ENCODE data around the gene STK16. TPM values are rescaled to one million over a fixed set of nuclear protein-coding genes. Genes with fewer than 3 reads are reported as not detected.

STK16 gene
- total and polyA plus RNA-seq, 2 of the 13 experiments (the other 11 are each of a cell fraction or from before 2014, with no cell fraction given): 28.0 to 50.9 TPM

- TF ChIP-seq PRMT3 (CRISPR knock-in tag; IDR thresholded peaks at IDR 0.05; ENCODE audit: borderline replicate concordance, low read depth): 0 out of 2 replicates have a peak, but pooled peaks have one; percentile 14
- TF ChIP-seq DPF2 (CRISPR knock-in tag; IDR thresholded peaks at IDR 0.05; ENCODE audit: borderline replicate concordance, low read depth): no peak
- no peak for TF ChIP-seq RBAK (CRISPR knock-in tag; IDR thresholded peaks at IDR 0.05)
- TF ChIP-seq SAFB2 (CRISPR knock-in tag; IDR thresholded peaks at IDR 0.05; ENCODE audit: borderline replicate concordance, low read depth): no peak
- no peak; the same call in 1 of the 2 replicates for TF ChIP-seq CAMTA2 (CRISPR knock-in tag; IDR thresholded peaks at IDR 0.05; ENCODE audit: borderline replicate concordance)
- TF ChIP-seq SNAPC2 (CRISPR knock-in tag; IDR thresholded peaks at IDR 0.05): no peak; the same call in 1 of the 2 replicates
- no peak for TF ChIP-seq SP1 (IDR thresholded peaks at IDR 0.05)
- TF ChIP-seq SP1 (CRISPR knock-in tag; IDR thresholded peaks at IDR 0.05): no peak
- TF ChIP-seq, protein P1, sequence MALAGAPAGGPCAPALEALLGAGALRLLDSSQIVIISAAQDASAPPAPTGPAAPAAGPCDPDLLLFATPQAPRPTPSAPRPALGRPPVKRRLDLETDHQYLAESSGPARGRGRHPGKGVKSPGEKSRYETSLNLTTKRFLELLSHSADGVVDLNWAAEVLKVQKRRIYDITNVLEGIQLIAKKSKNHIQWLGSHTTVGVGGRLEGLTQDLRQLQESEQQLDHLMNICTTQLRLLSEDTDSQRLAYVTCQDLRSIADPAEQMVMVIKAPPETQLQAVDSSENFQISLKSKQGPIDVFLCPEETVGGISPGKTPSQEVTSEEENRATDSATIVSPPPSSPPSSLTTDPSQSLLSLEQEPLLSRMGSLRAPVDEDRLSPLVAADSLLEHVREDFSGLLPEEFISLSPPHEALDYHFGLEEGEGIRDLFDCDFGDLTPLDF (CRISPR knock-in tag; IDR thresholded peaks at IDR 0.05): no peak
- TF ChIP-seq TARDBP (CRISPR knock-in tag; IDR thresholded peaks at IDR 0.05): no peak
- no peak for TF ChIP-seq AHR (CRISPR knock-in tag; IDR thresholded peaks at IDR 0.05)
- TF ChIP-seq IRF2 (CRISPR knock-in tag; IDR thresholded peaks at IDR 0.05): no peak
- TF ChIP-seq, protein P2, sequence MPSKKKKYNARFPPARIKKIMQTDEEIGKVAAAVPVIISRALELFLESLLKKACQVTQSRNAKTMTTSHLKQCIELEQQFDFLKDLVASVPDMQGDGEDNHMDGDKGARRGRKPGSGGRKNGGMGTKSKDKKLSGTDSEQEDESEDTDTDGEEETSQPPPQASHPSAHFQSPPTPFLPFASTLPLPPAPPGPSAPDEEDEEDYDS (CRISPR knock-in tag; IDR thresholded peaks at IDR 0.05): no peak
Observed at GRCh38 chr2:219278655-219279150, 33.4 kb downstream of the STK16 start (continued).
